HepG2 (cell line): ENCODE results near the gene RASSF8. TPM values are rescaled to one million over a fixed set of nuclear protein-coding genes. Genes with fewer than 3 reads are reported as not detected.

Experiments used
- ATAC-seq: fragments of 200-7000 bp; cut with Tn5 transposase; 3 replicates; pipeline ENCODE4 v1.9.1; 2020; ENCODE audit warnings: mild to moderate bottlenecking, moderate library complexity
- BruUV-seq: library from RNA; stranded (reverse); fragments of 400-500 nt; replicated peaks from 2 replicates; lab custom pipeline; 2021; lab: Mats Ljungman, UMichigan
- CTCF ChIA-PET: fragments of 300-600 bp; formaldehyde crosslinking; extraction: SDS; loops from one replicate; lab custom pipeline; 2021; ENCODE audit warnings: low total read pairs, inconsistent platforms, low intra/inter-chr PET ratio; lab: Yijun Ruan, JAX
- POLR2A ChIA-PET: fragments of 350-600 bp; sonication (Branson Sonifier 250); formaldehyde crosslinking; loops from one replicate; lab custom pipeline; 2020; ENCODE audit warnings: antibody characterized with exemption, inconsistent platforms; lab: Yijun Ruan, JAX
- DNase-seq: peaks from one replicate; pipeline ENCODE4 v3.0.0-alpha.2; 2015; ENCODE audit warnings: low spot score
- FAIRE-seq: peaks from 3 replicates; lab custom pipeline; 2011; peaks lifted over from hg19 to GRCh38; lab: Jason Lieb, UNC
- H2AFZ ChIP-seq: one replicate; pipeline ENCODE4 v1.6.1; 2011; ENCODE audit warnings: low read length, inconsistent platforms
- H3K27ac ChIP-seq: fragments of 300-600 bp; 3 replicates; pipeline ENCODE4 v1.8.0; 2011; ENCODE audit warnings: mixed run types, mild to moderate bottlenecking, mixed read lengths, low read length, inconsistent platforms; ENCODE audit not compliant: insufficient read depth; ENCODE audit errors: extremely low read length
- H3K27me3 ChIP-seq, 2 experiments: fragments of 200-600 bp in 1 of 2; 2 replicates in 1 of 2; 3 replicates in 1 of 2; pipeline versions ENCODE4 v1.6.0 to v1.8.0; 2011; ENCODE audit warnings: low read length in 2 of 2, mild to moderate bottlenecking in 2 of 2, moderate library complexity in 2 of 2, inconsistent platforms in 1 of 2; ENCODE audit not compliant: insufficient read depth in 2 of 2, control insufficient read depth in 1 of 2
- H3K36me3 ChIP-seq, 2 experiments: fragments of 200-600 bp in 1 of 2; replicated peaks in 1 of 2; 2 replicates in 1 of 2; 3 replicates in 1 of 2; pipeline versions ENCODE4 v1.5.1 to v1.8.0; 2011; ENCODE audit warnings: low read length in 2 of 2, inconsistent platforms in 1 of 2; ENCODE audit not compliant: insufficient read depth in 2 of 2, control insufficient read depth in 1 of 2
- H3K4me1 ChIP-seq: 2 replicates; pipeline ENCODE4 v1.5.1; 2012; ENCODE audit warnings: low read length, inconsistent platforms; ENCODE audit not compliant: insufficient read depth
- H3K4me2 ChIP-seq: 2 replicates; pipeline ENCODE4 v1.6.0; 2011; ENCODE audit warnings: low read depth, low read length, inconsistent platforms
- H3K4me3 ChIP-seq, 3 experiments: fragments of 200-600 bp in 1 of 3; sonication (generic), shearing (Covaris generic) in 1 of 3; replicated peaks in 1 of 3; 2 replicates each; pipeline ENCODE4 v1.5.1; 2011 to 2016; ENCODE audit warnings: low read length in 3 of 3, inconsistent platforms in 2 of 3, low read depth in 2 of 3, mild to moderate bottlenecking in 2 of 3, control low read depth in 1 of 3, mixed read lengths in 1 of 3; ENCODE audit not compliant: insufficient read depth in 1 of 3
- H3K79me2 ChIP-seq: one replicate; pipeline ENCODE4 v1.6.1; 2011; ENCODE audit warnings: low read length, inconsistent platforms; ENCODE audit not compliant: insufficient read depth
- H3K9ac ChIP-seq: 2 replicates; pipeline ENCODE4 v1.6.0; 2011; ENCODE audit warnings: mild to moderate bottlenecking, low read depth, low read length, inconsistent platforms; ENCODE audit not compliant: insufficient read depth
- H3K9me3 ChIP-seq: 2 replicates; pipeline ENCODE4 v1.5.1; 2012; ENCODE audit warnings: mild to moderate bottlenecking, low read length
- H4K20me1 ChIP-seq: 2 replicates; pipeline ENCODE4 v1.6.0; 2011; ENCODE audit warnings: inconsistent platforms, mild to moderate bottlenecking, low read length, moderate library complexity; ENCODE audit not compliant: insufficient read depth
- ATF3 ChIP-seq: sonication (generic); formaldehyde crosslinking; IDR thresholded peaks from 2 replicates; pipeline ENCODE4 v1.4.0; 2020; ENCODE audit warnings: missing genetic modification reagents
- KLF12 ChIP-seq: sonication (generic); formaldehyde crosslinking; IDR thresholded peaks from 2 replicates; pipeline ENCODE4 v1.4.0; 2020; ENCODE audit warnings: missing genetic modification reagents, borderline replicate concordance
- MBNL3 ChIP-seq: fragments of 250-450 bp; sonication (Bioruptor Pico); conservative IDR thresholded peaks from 2 replicates; pipeline ENCODE4 v1.8.0; 2022; ENCODE audit warnings: mild to moderate bottlenecking, inconsistent platforms
- ONECUT2 ChIP-seq: sonication (generic); formaldehyde crosslinking; IDR thresholded peaks from 2 replicates; pipeline ENCODE4 v1.4.0; 2020; ENCODE audit warnings: missing genetic modification reagents
- PLRG1 ChIP-seq: fragments of 450-650 bp; conservative IDR thresholded peaks from 2 replicates; pipeline ENCODE4 v1.6.1; 2016
- POLR2AphosphoS2 ChIP-seq: IDR thresholded peaks from 2 replicates; pipeline ENCODE4 v1.6.1; 2011; ENCODE audit warnings: low read depth, low read length, improper control_type of control experiment
- ZNF414 ChIP-seq: sonication (generic); formaldehyde crosslinking; IDR thresholded peaks from 2 replicates; pipeline ENCODE4 v1.5.0; 2020; ENCODE audit warnings: missing genetic modification reagents
- ZNF850 ChIP-seq: sonication (generic); formaldehyde crosslinking; conservative IDR thresholded peaks from 2 replicates; pipeline ENCODE4 v1.9.0; 2021; ENCODE audit warnings: mild to moderate bottlenecking, missing genetic modification reagents
- WGBS: methylation state at CpG from one replicate; pipeline ENCODE4 v1.1.6; 2017; ENCODE audit warnings: low lambda C conversion rate; 5-methylcytosine and 5-hydroxymethylcytosine counted together
- in situ Hi-C: cut with HindIII; loops from 2 replicates; pipeline ENCODE4 v1.10.0; 2017; ENCODE audit warnings: low pct_unique_long_range_greater_than_20kb; ENCODE audit not compliant: extremely low pct_ligation_motif_present
- intact Hi-C: fragments of 100-400 bp; cut with micrococcal nuclease; formaldehyde crosslinking; loops from one replicate; pipeline ENCODE4 v1.10.0; 2022; ENCODE audit not compliant: unreplicated experiment
- polyA plus RNA-seq, 8 experiments: library from polyadenylated mRNA; depleted of rRNA in 3 of 8; stranded (reverse) in 7 of 8; unstranded in 1 of 8; fragments of >200 nt; fragmentation: Illumina TruSeq in 4 of 8; extraction: Trizol in 4 of 8; gene quantifications; 2 replicates each; pipeline versions ENCODE4 v1.2.1 to v1.2.3, GENCODE V29; 2011 to 2016; ENCODE audit warnings: low read depth in 4 of 8, missing spikeins in 1 of 8, mixed read lengths in 1 of 8; ENCODE audit not compliant: insufficient read depth in 1 of 8
- total RNA-seq, 5 experiments: library from RNA; depleted of rRNA; stranded (reverse); fragments of >200 nt; fragmentation: Illumina TruSeq; extraction: Trizol; gene quantifications; 2 replicates each; pipeline ENCODE4 v1.2.3, GENCODE V29; 2016; ENCODE audit warnings: low read depth in 1 of 5

RASSF8 gene
- total and polyA plus RNA-seq, 2 of the 13 experiments (the other 11 are each of a cell fraction or from before 2014, with no cell fraction given) = 0.82 to 9.2 TPM

- Histone ChIP-seq H3K9me3 (no peaks in the 10 kb centered on the region), H4K20me1 (no peaks in the 10 kb centered on the region), H3K27me3 (no peaks in the 10 kb centered on the region), H3K27ac (no peak overlapping the region), H3K9ac (no peak overlapping the region), H3K4me3 (no peak overlapping the region), H3K4me2 (no peak overlapping the region), H2AFZ (no peak overlapping the region), H3K4me1 (no peaks in the 10 kb centered on the region), H3K79me2 (no peaks in the 10 kb centered on the region), H3K36me3 (no peaks in the 10 kb centered on the region)
- no TSS peak for BruUV-seq
- TF ChIP-seq ZNF414 (CRISPR knock-in tag) = no peak
- TF ChIP-seq KLF12 (CRISPR knock-in tag) = no peak
- TF ChIP-seq ZNF850 (CRISPR knock-in tag) = no peak
- TF ChIP-seq POLR2AphosphoS2 = no peak
- TF ChIP-seq ONECUT2 = no peak
- no peak for TF ChIP-seq ATF3 (CRISPR knock-in tag)
- no peak for TF ChIP-seq PLRG1
- no peak for TF ChIP-seq MBNL3 (CRISPR knock-in tag)
- FAIRE-seq (no peak), DNase-seq (no peak), ATAC-seq (no peak)
- POLR2A ChIA-PET = no interaction called here
- intact Hi-C loops = no loop called here
- in situ Hi-C loops = no loop called here
- CTCF ChIA-PET = no interaction called here
- WGBS = 58% methylated on average over 1 of the region's 1 CpG
Measured at GRCh38 chr12:25996677-25997076, 38.2 kb downstream of the RASSF8 start.
